Keratinocyte (primary cell): Measurements from ENCODE around the gene CHRNA7. TPM values are rescaled to one million over a fixed set of nuclear protein-coding genes. Genes with fewer than 3 reads are reported as not detected.
"Not testable (repeated sequence)": the region's sequence is repeated elsewhere in the genome, so short reads cannot be mapped to it uniquely, and the experiment has no call there.

Experiments
- DNase-seq: peaks from one replicate; pipeline ENCODE4 v3.0.0-alpha.2; 2011; ENCODE audit warnings: low read depth, missing footprints, low spot score
- FAIRE-seq: peaks from 2 replicates; lab custom pipeline; 2011; peaks lifted over from hg19 to GRCh38; lab: Jason Lieb, UNC
- H2AFZ ChIP-seq: 2 replicates; pipeline ENCODE4 v1.6.0; 2012; ENCODE audit warnings: low read length, control low read depth, inconsistent platforms; ENCODE audit not compliant: control insufficient read depth
- H3K27ac ChIP-seq: 2 replicates; pipeline ENCODE4 v1.5.1; 2011; ENCODE audit warnings: low read length; ENCODE audit not compliant: control insufficient read depth, insufficient read depth
- H3K27me3 ChIP-seq: 3 replicates; pipeline ENCODE4 v1.6.0; 2011; ENCODE audit warnings: low read length; ENCODE audit not compliant: control insufficient read depth, insufficient read depth; ENCODE audit errors: extremely low read depth
- H3K36me3 ChIP-seq, 2 experiments: 2 replicates in 1 of 2; 3 replicates in 1 of 2; pipeline ENCODE4 v1.5.1; 2011; ENCODE audit warnings: low read length in 2 of 2, mild to moderate bottlenecking in 1 of 2; ENCODE audit not compliant: control insufficient read depth in 2 of 2, insufficient read depth in 2 of 2; ENCODE audit errors: extremely low read depth in 1 of 2
- H3K4me1 ChIP-seq: 3 replicates; pipeline ENCODE4 v1.5.1; 2011; ENCODE audit warnings: low read length; ENCODE audit not compliant: control insufficient read depth, insufficient read depth; ENCODE audit errors: extremely low read depth
- H3K4me2 ChIP-seq: 3 replicates; pipeline ENCODE4 v1.6.0; 2011; ENCODE audit warnings: low read depth, low read length; ENCODE audit not compliant: control insufficient read depth, insufficient read depth; ENCODE audit errors: extremely low read depth
- H3K4me3 ChIP-seq, 3 experiments: fragments of 200-600 bp in 1 of 3; sonication (generic) in 1 of 3; 2 replicates in 2 of 3; 3 replicates in 1 of 3; pipeline ENCODE4 v1.5.1; 2011 to 2016; ENCODE audit warnings: low read length in 3 of 3, mild to moderate bottlenecking in 3 of 3, control low read depth in 2 of 3, inconsistent platforms in 1 of 3, low read depth in 1 of 3, mixed read lengths in 1 of 3, mixed run types in 1 of 3, moderate library complexity in 1 of 3; ENCODE audit not compliant: control insufficient read depth in 2 of 3, insufficient read depth in 2 of 3; ENCODE audit errors: extremely low read depth in 1 of 3
- H3K79me2 ChIP-seq: 2 replicates; pipeline ENCODE4 v1.6.0; 2012; ENCODE audit warnings: low read length; ENCODE audit not compliant: control insufficient read depth, insufficient read depth
- H3K9ac ChIP-seq: 3 replicates; pipeline ENCODE4 v1.6.0; 2011; ENCODE audit warnings: low read length; ENCODE audit not compliant: control insufficient read depth, insufficient read depth; ENCODE audit errors: extremely low read depth
- H3K9me1 ChIP-seq: 3 replicates; pipeline ENCODE4 v1.6.0; 2011; ENCODE audit warnings: low read length; ENCODE audit not compliant: control insufficient read depth, insufficient read depth; ENCODE audit errors: extremely low read depth
- H3K9me3 ChIP-seq: 2 replicates; pipeline ENCODE4 v1.5.1; 2012; ENCODE audit warnings: low read depth, low read length; ENCODE audit not compliant: control insufficient read depth
- H4K20me1 ChIP-seq: 3 replicates; pipeline ENCODE4 v1.6.0; 2011; ENCODE audit warnings: low read length; ENCODE audit not compliant: control insufficient read depth, insufficient read depth; ENCODE audit errors: extremely low read depth
- EZH2 ChIP-seq: IDR thresholded peaks from one replicate; pipeline ENCODE4 v1.6.1; 2012; ENCODE audit warnings: inconsistent platforms, mild to moderate bottlenecking, low read length, moderate library complexity
- dilution Hi-C: fragments of 300-500 bp; cut with MboI; formaldehyde crosslinking; loops from one replicate; pipeline ENCODE4 v1.7.0; 2020; ENCODE audit warnings: low sequenced_read_pairs; ENCODE audit not compliant: extremely low pct_ligation_motif_present
- polyA plus RNA-seq, 5 experiments: library from polyadenylated mRNA; depleted of rRNA in 3 of 5; stranded (reverse) in 3 of 5; stranded (forward) in 1 of 5; unstranded in 1 of 5; fragments of >200 nt; gene quantifications; 1 replicate in 1 of 5; 2 replicates in 3 of 5; 3 replicates in 1 of 5; pipeline versions ENCODE4 v1.2.1 to v1.2.3, GENCODE V29; 2011 to 2012; ENCODE audit warnings: missing spikeins in 2 of 5, low read depth in 1 of 5, low replicate concordance in 1 of 5
- TF ChIP-seq, protein P1 (sequence below), 3 experiments: IDR thresholded peaks in 1 of 3; conservative IDR thresholded peaks in 1 of 3; optimal IDR thresholded peaks in 1 of 3; 2 replicates in 2 of 3; 3 replicates in 1 of 3; pipeline versions ENCODE3 to v1.5.1; 2011; ENCODE audit warnings: low read length in 3 of 3, mild to moderate bottlenecking in 3 of 3, moderate library complexity in 2 of 3, control low read depth in 1 of 3, inconsistent platforms in 1 of 3; ENCODE audit not compliant: insufficient read depth in 2 of 3; ENCODE audit errors: extremely low read depth in 1 of 3

CHRNA7 gene
- polyA plus RNA-seq, 1 donor (not counting 4 experiments of a cell fraction or from before 2014, with no cell fraction given), result 0.93 TPM

DNA sequence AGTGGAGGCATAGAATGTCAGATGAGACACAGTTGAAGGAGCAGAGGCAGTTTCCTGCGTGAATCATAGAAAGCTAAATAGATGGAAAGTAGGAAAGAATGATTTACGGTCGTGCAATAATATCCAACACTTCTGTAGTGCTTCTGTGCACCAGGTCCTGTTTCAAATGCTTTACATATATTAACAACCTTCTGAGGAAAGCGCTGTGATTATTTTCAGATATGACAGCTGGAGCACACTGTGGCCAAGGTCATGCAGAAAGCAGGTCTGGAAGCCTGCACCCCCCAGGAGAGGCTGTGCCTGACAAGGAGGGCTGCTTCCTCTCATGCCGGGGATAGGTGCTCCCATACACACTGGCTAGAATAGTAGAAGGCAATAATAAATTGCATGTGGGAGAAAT lies 104.5 kb downstream of the CHRNA7 start:
- Histone ChIP-seq H3K4me2 (no peak overlapping the region), H3K36me3 (no peaks in the 10 kb centered on the region), H3K9me3 (no peaks in the 10 kb centered on the region), H3K4me1 (no peaks in the 10 kb centered on the region), H3K27ac (no peak overlapping the region), H4K20me1 (no peaks in the 10 kb centered on the region), H3K9ac (no peak overlapping the region), H3K79me2 (no peaks in the 10 kb centered on the region), H3K27me3 (no peaks in the 10 kb centered on the region), H3K9me1 (no peaks in the 10 kb centered on the region), H2AFZ (no peak overlapping the region), H3K4me3 (no peak overlapping the region)
- FAIRE-seq (no peak), DNase-seq (no peak)
- dilution Hi-C loops, result no loop called here
- TF ChIP-seq EZH2, result no peak
- TF ChIP-seq, protein P1, sequence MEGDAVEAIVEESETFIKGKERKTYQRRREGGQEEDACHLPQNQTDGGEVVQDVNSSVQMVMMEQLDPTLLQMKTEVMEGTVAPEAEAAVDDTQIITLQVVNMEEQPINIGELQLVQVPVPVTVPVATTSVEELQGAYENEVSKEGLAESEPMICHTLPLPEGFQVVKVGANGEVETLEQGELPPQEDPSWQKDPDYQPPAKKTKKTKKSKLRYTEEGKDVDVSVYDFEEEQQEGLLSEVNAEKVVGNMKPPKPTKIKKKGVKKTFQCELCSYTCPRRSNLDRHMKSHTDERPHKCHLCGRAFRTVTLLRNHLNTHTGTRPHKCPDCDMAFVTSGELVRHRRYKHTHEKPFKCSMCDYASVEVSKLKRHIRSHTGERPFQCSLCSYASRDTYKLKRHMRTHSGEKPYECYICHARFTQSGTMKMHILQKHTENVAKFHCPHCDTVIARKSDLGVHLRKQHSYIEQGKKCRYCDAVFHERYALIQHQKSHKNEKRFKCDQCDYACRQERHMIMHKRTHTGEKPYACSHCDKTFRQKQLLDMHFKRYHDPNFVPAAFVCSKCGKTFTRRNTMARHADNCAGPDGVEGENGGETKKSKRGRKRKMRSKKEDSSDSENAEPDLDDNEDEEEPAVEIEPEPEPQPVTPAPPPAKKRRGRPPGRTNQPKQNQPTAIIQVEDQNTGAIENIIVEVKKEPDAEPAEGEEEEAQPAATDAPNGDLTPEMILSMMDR (optimal IDR thresholded peaks at IDR 0.05 in 1 of 3, IDR thresholded peaks at IDR 0.05 in 1 of 3, conservative IDR thresholded peaks at IDR 0.05 in 1 of 3; ENCODE audit: extremely low read depth in 1 of 3, insufficient read depth in 2 of 3, low read length in 3 of 3), result no peak

DNA sequence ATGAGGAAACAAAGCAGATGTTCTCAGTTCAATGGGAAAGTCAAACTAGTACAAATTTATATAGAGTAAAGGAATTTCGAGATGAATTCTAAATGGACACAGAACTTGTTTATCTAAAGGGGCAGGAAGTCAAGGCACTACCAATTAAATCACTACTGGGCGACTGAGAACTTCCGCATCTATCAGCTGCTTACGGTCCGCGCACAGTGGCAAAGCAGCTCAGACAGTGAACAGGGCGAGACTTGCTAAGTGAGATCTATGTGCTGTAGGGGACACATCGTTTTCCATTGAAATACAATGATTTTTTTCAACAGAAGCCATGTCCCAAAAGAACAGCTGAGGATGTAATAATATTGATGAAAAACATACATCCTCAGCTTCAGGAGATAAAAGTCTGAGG lies 105.0 kb downstream of the CHRNA7 start:
- Histone ChIP-seq H3K27ac (no peak overlapping the region), H3K27me3 (no peaks in the 10 kb centered on the region), H3K9ac (no peak overlapping the region), H3K4me1 (no peaks in the 10 kb centered on the region), H3K4me2 (no peak overlapping the region), H2AFZ (no peak overlapping the region), H3K4me3 (no peak overlapping the region), H3K9me1 (no peaks in the 10 kb centered on the region), H3K36me3 (no peaks in the 10 kb centered on the region), H4K20me1 (no peaks in the 10 kb centered on the region), H3K79me2 (no peaks in the 10 kb centered on the region), H3K9me3 (no peaks in the 10 kb centered on the region)
- no peak for DNase-seq
- dilution Hi-C loops, result no loop called here
- no peak for FAIRE-seq
- TF ChIP-seq, protein P1 (optimal IDR thresholded peaks at IDR 0.05 in 1 of 3, IDR thresholded peaks at IDR 0.05 in 1 of 3, conservative IDR thresholded peaks at IDR 0.05 in 1 of 3; ENCODE audit: extremely low read depth in 1 of 3, insufficient read depth in 2 of 3, low read length in 3 of 3), result no peak
- TF ChIP-seq EZH2, result no peak

DNA sequence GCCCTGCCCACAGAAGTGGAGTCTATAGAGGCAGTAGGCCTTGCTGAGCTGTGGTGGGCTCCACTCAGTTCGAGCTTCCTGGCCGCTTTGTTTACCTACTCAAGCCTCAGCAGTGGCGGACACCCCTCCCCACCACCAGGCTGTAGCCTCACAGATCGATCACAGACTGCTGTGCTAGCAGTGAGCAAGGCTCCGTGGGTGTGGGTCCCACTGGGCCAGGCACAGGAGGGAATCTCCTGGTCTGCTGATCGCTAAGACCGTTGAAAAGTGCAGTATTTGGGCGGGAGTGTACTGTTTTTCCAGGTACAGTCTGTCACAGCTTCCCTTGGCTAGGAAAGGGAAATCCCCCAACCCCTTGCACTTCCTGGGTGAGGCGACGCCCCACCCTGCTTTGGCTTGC lies 115.2 kb downstream of the CHRNA7 start:
- H4K20me1 ChIP-seq, H3K36me3 ChIP-seq, H3K9me1 ChIP-seq, DNase-seq, dilution Hi-C loops, H3K27me3 ChIP-seq, H3K9me3 ChIP-seq, H3K79me2 ChIP-seq, FAIRE-seq, H3K27ac ChIP-seq, H3K4me2 ChIP-seq, H3K9ac ChIP-seq, H3K4me1 ChIP-seq, H2AFZ ChIP-seq, H3K4me3 ChIP-seq: not testable (repeated sequence)
